ENCODE measurements around the gene DCPS.

The DCPS gene

DNA sequence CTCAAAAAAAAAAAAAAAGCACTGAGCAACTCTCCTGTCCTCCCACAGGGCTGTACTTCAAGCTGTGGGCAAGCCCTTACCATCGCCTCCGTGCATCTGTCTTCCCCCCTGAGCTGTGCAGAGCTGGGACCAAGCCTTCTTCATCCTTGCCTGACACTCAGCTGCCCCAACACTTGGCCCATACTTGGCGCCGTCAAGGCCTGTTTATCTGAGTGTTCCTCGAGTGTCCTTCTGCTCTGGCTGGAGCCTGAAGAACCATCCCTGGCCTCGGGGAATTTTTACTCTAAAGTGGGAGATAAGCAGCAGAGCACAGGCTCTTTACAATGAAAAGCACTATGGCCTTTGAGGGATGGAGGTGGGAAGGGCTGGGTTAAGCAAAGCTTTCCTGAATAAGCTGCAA, 22.6 kb upstream of the DCPS start:
- Histone ChIP-seq H3K79me2 (ENCODE audit: insufficient read depth, low read length) (no peaks in the 10 kb centered on the region), H3K9me3 (ENCODE audit: insufficient read depth, low read length) (no peaks in the 10 kb centered on the region), H3K4me2 (ENCODE audit: low read depth, low read length, poor library complexity, severe bottlenecking) (no peak overlapping the region), H3K9me2 (replicated peaks; ENCODE audit: insufficient read depth, low read length) (no peaks in the 10 kb centered on the region), H3K27me3 (ENCODE audit: low read length) (no peaks in the 10 kb centered on the region), H3K4me3 (ENCODE audit: insufficient read depth, low read length, poor library complexity, severe bottlenecking) (no peak overlapping the region), H2AFZ (ENCODE audit: low read depth, low read length, severe bottlenecking) (no peak overlapping the region), H4K20me1 (ENCODE audit: low read depth, low read length) (no peaks in the 10 kb centered on the region), H3F3A (ENCODE audit: insufficient read depth) (no peaks in the 10 kb centered on the region), H3K27ac (ENCODE audit: low read depth, low read length) (no peak overlapping the region), H3K9ac (ENCODE audit: low read length) (no peak overlapping the region), H3K36me3 (ENCODE audit: low read length) (no peaks in the 10 kb centered on the region)
- TF ChIP-seq, protein P1, sequence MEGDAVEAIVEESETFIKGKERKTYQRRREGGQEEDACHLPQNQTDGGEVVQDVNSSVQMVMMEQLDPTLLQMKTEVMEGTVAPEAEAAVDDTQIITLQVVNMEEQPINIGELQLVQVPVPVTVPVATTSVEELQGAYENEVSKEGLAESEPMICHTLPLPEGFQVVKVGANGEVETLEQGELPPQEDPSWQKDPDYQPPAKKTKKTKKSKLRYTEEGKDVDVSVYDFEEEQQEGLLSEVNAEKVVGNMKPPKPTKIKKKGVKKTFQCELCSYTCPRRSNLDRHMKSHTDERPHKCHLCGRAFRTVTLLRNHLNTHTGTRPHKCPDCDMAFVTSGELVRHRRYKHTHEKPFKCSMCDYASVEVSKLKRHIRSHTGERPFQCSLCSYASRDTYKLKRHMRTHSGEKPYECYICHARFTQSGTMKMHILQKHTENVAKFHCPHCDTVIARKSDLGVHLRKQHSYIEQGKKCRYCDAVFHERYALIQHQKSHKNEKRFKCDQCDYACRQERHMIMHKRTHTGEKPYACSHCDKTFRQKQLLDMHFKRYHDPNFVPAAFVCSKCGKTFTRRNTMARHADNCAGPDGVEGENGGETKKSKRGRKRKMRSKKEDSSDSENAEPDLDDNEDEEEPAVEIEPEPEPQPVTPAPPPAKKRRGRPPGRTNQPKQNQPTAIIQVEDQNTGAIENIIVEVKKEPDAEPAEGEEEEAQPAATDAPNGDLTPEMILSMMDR (IDR thresholded peaks at IDR 0.05; ENCODE audit: insufficient read depth, low read length, poor library complexity, severe bottlenecking) = no peak
- TF ChIP-seq EZH2phosphoT487 (conservative IDR thresholded peaks at IDR 0.05; ENCODE audit: low read length) = no peak

DNA sequence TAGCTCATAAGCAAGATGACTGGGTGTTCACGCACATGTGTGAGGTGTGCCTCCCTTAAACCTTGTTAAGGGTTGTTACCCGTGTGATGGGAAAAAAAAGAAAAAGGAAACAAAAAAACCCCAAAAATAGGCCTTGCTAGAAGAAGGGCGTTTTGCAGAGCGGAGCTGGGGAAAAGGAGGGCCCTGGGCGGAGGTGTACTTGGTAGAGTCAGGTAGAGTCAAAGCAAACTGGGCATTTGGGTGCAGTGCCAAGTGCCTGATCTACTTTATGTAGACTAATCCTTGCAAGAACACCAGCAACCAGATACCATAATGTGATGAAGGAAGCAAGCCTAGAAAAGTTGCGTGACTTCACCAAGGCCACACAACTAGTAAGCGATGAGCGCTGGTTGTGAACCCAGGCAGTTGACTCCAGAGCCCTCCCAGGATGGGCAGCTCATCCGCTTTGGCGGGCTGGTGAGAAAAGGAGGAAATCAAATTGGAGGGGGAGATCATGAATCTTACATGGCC, 22.1 kb upstream of the DCPS start:
- TF ChIP-seq EZH2phosphoT487 (conservative IDR thresholded peaks at IDR 0.05; ENCODE audit: low read length) = no peak
- TF ChIP-seq, protein P1 (IDR thresholded peaks at IDR 0.05; ENCODE audit: insufficient read depth, low read length, poor library complexity, severe bottlenecking) = no peak
- no peaks in the 10 kb centered on the region for H3F3A ChIP-seq (ENCODE audit: insufficient read depth)
- no peaks in the 10 kb centered on the region for H3K9me2 ChIP-seq (replicated peaks; ENCODE audit: insufficient read depth, low read length)
- H2AFZ ChIP-seq (ENCODE audit: low read depth, low read length, severe bottlenecking) = no peak overlapping the region
- H3K9ac ChIP-seq (ENCODE audit: low read length) = no peak overlapping the region
- no peaks in the 10 kb centered on the region for H3K27me3 ChIP-seq (ENCODE audit: low read length)
- H3K79me2 ChIP-seq (ENCODE audit: insufficient read depth, low read length) = no peaks in the 10 kb centered on the region
- no peak overlapping the region for H3K4me3 ChIP-seq (ENCODE audit: insufficient read depth, low read length, poor library complexity, severe bottlenecking)
- no peak overlapping the region for H3K27ac ChIP-seq (ENCODE audit: low read depth, low read length)
- no peaks in the 10 kb centered on the region for H3K36me3 ChIP-seq (ENCODE audit: low read length)
- no peaks in the 10 kb centered on the region for H4K20me1 ChIP-seq (ENCODE audit: low read depth, low read length)
- H3K9me3 ChIP-seq (ENCODE audit: insufficient read depth, low read length) = no peaks in the 10 kb centered on the region
- no peak overlapping the region for H3K4me2 ChIP-seq (ENCODE audit: low read depth, low read length, poor library complexity, severe bottlenecking)

DNA sequence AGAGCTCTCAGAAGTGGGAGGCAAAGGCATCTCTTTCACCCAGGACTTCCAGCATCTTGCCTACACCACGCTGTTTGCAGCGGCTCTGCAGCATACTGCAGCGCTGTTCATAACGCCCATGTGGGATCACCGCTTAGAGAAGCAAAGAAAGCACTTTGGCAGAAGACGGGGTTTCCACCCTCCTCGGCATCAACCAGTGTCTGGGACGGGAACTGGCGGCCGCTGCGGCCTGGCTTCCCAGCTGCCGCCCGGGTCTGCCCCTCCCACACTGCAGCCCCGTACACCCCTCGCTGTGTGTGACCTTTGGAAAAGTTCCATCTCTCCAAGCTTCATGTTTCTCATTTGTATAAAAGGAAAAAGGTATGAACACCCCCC, 21.5 kb upstream of the DCPS start:
- H3K27ac ChIP-seq (ENCODE audit: low read depth, low read length) = no peak overlapping the region
- H3F3A ChIP-seq (ENCODE audit: insufficient read depth) = no peaks in the 10 kb centered on the region
- H3K9me2 ChIP-seq (replicated peaks; ENCODE audit: insufficient read depth, low read length) = no peaks in the 10 kb centered on the region
- H3K36me3 ChIP-seq (ENCODE audit: low read length) = no peaks in the 10 kb centered on the region
- peak overlapping the region; percentile 68 for H3K4me2 ChIP-seq (ENCODE audit: low read depth, low read length, poor library complexity, severe bottlenecking)
- H3K4me3 ChIP-seq (ENCODE audit: insufficient read depth, low read length, poor library complexity, severe bottlenecking) = peak overlapping the region; percentile 70
- H2AFZ ChIP-seq (ENCODE audit: low read depth, low read length, severe bottlenecking) = peak overlapping the region; percentile 89
- no peaks in the 10 kb centered on the region for H3K9me3 ChIP-seq (ENCODE audit: insufficient read depth, low read length)
- H3K79me2 ChIP-seq (ENCODE audit: insufficient read depth, low read length) = no peaks in the 10 kb centered on the region
- TF ChIP-seq EZH2phosphoT487 (conservative IDR thresholded peaks at IDR 0.05; ENCODE audit: low read length) = no peak
- TF ChIP-seq, protein P1 (IDR thresholded peaks at IDR 0.05; ENCODE audit: insufficient read depth, low read length, poor library complexity, severe bottlenecking) = no peak
- H3K9ac ChIP-seq (ENCODE audit: low read length) = peak overlapping the region; percentile 76
- H4K20me1 ChIP-seq (ENCODE audit: low read depth, low read length) = no peaks in the 10 kb centered on the region
- no peaks in the 10 kb centered on the region for H3K27me3 ChIP-seq (ENCODE audit: low read length)

Data from SU-DHL-6 (cell line).